GM12878 (cell line): ENCODE results near the gene CDH1. TPM values are rescaled to one million over a fixed set of nuclear protein-coding genes. Genes with fewer than 3 reads are reported as not detected.

ENCODE experiments used
- ATAC-seq: fragments of 200-7000 bp; cut with Tn5 transposase; 3 replicates; pipeline ENCODE4 v1.9.1; 2020; ENCODE audit warnings: mild to moderate bottlenecking, moderate library complexity
- BruUV-seq: library from RNA; stranded (reverse); fragments of 400-500 nt; replicated peaks from 2 replicates; lab custom pipeline; 2021; lab: Mats Ljungman, UMichigan
- CTCF ChIA-PET: fragments of 300-600 bp; sonication (Branson Sonifier 250); formaldehyde crosslinking; extraction: SDS; loops from one replicate; lab custom pipeline; 2021; ENCODE audit warnings: inconsistent platforms; lab: Yijun Ruan, JAX
- POLR2A ChIA-PET: fragments of 350-600 bp; formaldehyde crosslinking; extraction: SDS; loops from one replicate; lab custom pipeline; 2021; ENCODE audit warnings: inconsistent platforms; lab: Charles Lee
- RAD21 ChIA-PET: fragments of 300-600 bp; sonication (Branson Sonifier 250); formaldehyde crosslinking; loops from one replicate; lab custom pipeline; 2023; ENCODE audit warnings: antibody characterized with exemption; ENCODE audit not compliant: unreplicated experiment; lab: Charles Lee
- SMC1A ChIA-PET: fragments of 300-600 bp; sonication (Branson Sonifier 250); formaldehyde crosslinking; loops from one replicate; lab custom pipeline; 2023; ENCODE audit not compliant: unreplicated experiment, uncharacterized antibody; lab: Charles Lee
- DNase-seq: peaks from one replicate; pipeline ENCODE4 v3.0.0-alpha.2; 2011; ENCODE audit warnings: low read depth, low spot score
- FAIRE-seq: peaks from 3 replicates; lab custom pipeline; 2011; peaks lifted over from hg19 to GRCh38; lab: Jason Lieb, UNC
- H2AFZ ChIP-seq: 2 replicates; pipeline ENCODE4 v1.6.0; 2011; ENCODE audit warnings: low read depth, low read length, control low read depth; ENCODE audit not compliant: control insufficient read depth
- H3K27ac ChIP-seq: 2 replicates; pipeline ENCODE4 v1.5.1; 2011; ENCODE audit warnings: control low read depth; ENCODE audit not compliant: control insufficient read depth, insufficient read depth
- H3K27me3 ChIP-seq, 2 experiments: replicated peaks in 1 of 2; 2 replicates each; pipeline versions ENCODE4 v1.6.0 to v1.6.1; 2011; ENCODE audit warnings: low read length in 1 of 2; ENCODE audit not compliant: control insufficient read depth in 2 of 2, insufficient read depth in 2 of 2
- H3K36me3 ChIP-seq, 2 experiments: 2 replicates each; pipeline ENCODE4 v1.5.1; 2011; ENCODE audit warnings: low read length in 1 of 2; ENCODE audit not compliant: control insufficient read depth in 2 of 2, insufficient read depth in 2 of 2
- H3K4me1 ChIP-seq: 2 replicates; pipeline ENCODE4 v1.6.1; 2011; ENCODE audit warnings: mild to moderate bottlenecking, low read length, moderate library complexity, mixed read lengths; ENCODE audit not compliant: control insufficient read depth, insufficient read depth
- H3K4me2 ChIP-seq: 2 replicates; pipeline ENCODE4 v1.6.0; 2011; ENCODE audit warnings: control low read depth; ENCODE audit not compliant: control insufficient read depth, insufficient read depth
- H3K4me3 ChIP-seq: fragments of 200-600 bp; sonication (generic); 2 replicates; pipeline ENCODE4 v1.5.1; 2016
- H3K79me2 ChIP-seq: 2 replicates; pipeline ENCODE4 v1.6.0; 2011; ENCODE audit warnings: low read length; ENCODE audit not compliant: control insufficient read depth, insufficient read depth
- H3K9ac ChIP-seq: 2 replicates; pipeline ENCODE4 v1.8.0; 2011; ENCODE audit warnings: low read length, control low read depth, mixed read lengths; ENCODE audit not compliant: control insufficient read depth, insufficient read depth
- H3K9me3 ChIP-seq: replicated peaks from 3 replicates; pipeline ENCODE4 v1.5.1; 2011; ENCODE audit warnings: mild to moderate bottlenecking, low read length; ENCODE audit not compliant: control insufficient read depth, insufficient read depth
- H4K20me1 ChIP-seq: 2 replicates; pipeline ENCODE4 v1.6.0; 2011; ENCODE audit not compliant: control insufficient read depth, insufficient read depth
- BMI1 ChIP-seq: fragments of 450-650 bp; IDR thresholded peaks from 2 replicates; pipeline ENCODE4 v1.6.1; 2016; ENCODE audit warnings: mild to moderate bottlenecking, moderate library complexity, borderline replicate concordance
- CBX3 ChIP-seq: fragments of 200-600 bp; sonication (generic); IDR thresholded peaks from 2 replicates; pipeline ENCODE4 v1.6.1; 2016; ENCODE audit warnings: low read depth, borderline replicate concordance
- CREB1 ChIP-seq: IDR thresholded peaks from 2 replicates; pipeline ENCODE4 v1.6.1; 2012; ENCODE audit warnings: low read depth, mild to moderate bottlenecking, inconsistent platforms
- HCFC1 ChIP-seq: fragments of 150-350 bp; IDR thresholded peaks from 2 replicates; pipeline ENCODE4 v1.6.1; 2014; ENCODE audit warnings: low read length
- WGBS: methylation state at CpG from one replicate; pipeline ENCODE4 v1.1.6; 2016; ENCODE audit warnings: low lambda C conversion rate; ENCODE audit not compliant: insufficient replicate concordance, insufficient coverage; ENCODE audit errors: missing lambda C conversion rate; 5-methylcytosine and 5-hydroxymethylcytosine counted together
- in situ Hi-C: fragments of 300-500 bp; cut with MboI; formaldehyde crosslinking; loops from 9 replicates; pipeline ENCODE4 v1.14.3; 2018; ENCODE audit warnings: mixed read lengths
- intact Hi-C: fragments of 100-400 bp; cut with micrococcal nuclease; formaldehyde crosslinking; loops from one replicate; pipeline ENCODE4 v1.14.2; 2022; ENCODE audit not compliant: unreplicated experiment
- polyA plus RNA-seq, 11 experiments: library from polyadenylated mRNA; depleted of rRNA in 4 of 11; unstranded in 6 of 11; stranded (reverse) in 5 of 11; fragments of >200 nt; fragmentation: Nextera tagmentation in 4 of 11; fragmentation: Illumina TruSeq in 1 of 11; extraction: Ambion mirVana in 4 of 11; extraction: Trizol in 1 of 11; gene quantifications; 1 replicate in 1 of 11; 2 replicates in 10 of 11; pipeline versions ENCODE4 v1.2.1 to v1.2.3, GENCODE V29; 2011 to 2016; ENCODE audit warnings: inconsistent platforms in 2 of 11, missing spikeins in 2 of 11, low read depth in 1 of 11
- total RNA-seq, 4 experiments: library from RNA; depleted of rRNA in 3 of 4; stranded (reverse); fragments of >200 nt in 3 of 4; fragmentation: Illumina TruSeq in 1 of 4; extraction: Trizol in 1 of 4; gene quantifications; 2 replicates each; pipeline versions ENCODE4 v1.2.1 to v1.2.3, GENCODE V29; 2013 to 2021
- TF ChIP-seq, protein P1 (sequence below): fragments of 450-650 bp; formaldehyde crosslinking; IDR thresholded peaks from 2 replicates; pipeline ENCODE4 v1.5.0; 2022; ENCODE audit warnings: mild to moderate bottlenecking, missing genetic modification characterization
- TF ChIP-seq, protein P2 (sequence below): fragments of 450-650 bp; IDR thresholded peaks from 2 replicates; pipeline ENCODE4 v1.6.1; 2017; ENCODE audit warnings: mild to moderate bottlenecking, moderate library complexity
- TF ChIP-seq, protein P3 (sequence below): IDR thresholded peaks from 2 replicates; pipeline ENCODE4 v1.6.1; 2011; ENCODE audit warnings: borderline replicate concordance, low read depth, mild to moderate bottlenecking, moderate library complexity, low read length; ENCODE audit not compliant: insufficient read depth, poor library complexity, severe bottlenecking
- TF ChIP-seq, protein P4 (sequence below): IDR thresholded peaks from 2 replicates; pipeline ENCODE4 v1.6.1; 2011; ENCODE audit warnings: borderline replicate concordance, low read depth, mild to moderate bottlenecking, moderate library complexity, mixed read lengths, low read length; ENCODE audit not compliant: insufficient read depth; ENCODE audit errors: extremely low read length

CDH1 gene
- total and polyA plus RNA-seq, 10 of the 15 experiments (the other 5 are each of a cell fraction or from before 2014, with no cell fraction given) = 2.2 to 30.6 (median 17.7) TPM

- RAD21 ChIA-PET = interaction anchor here (1.8 to 2.0 kb wide), 2 partner anchors 12 to 23 kb away, joined by 4 to 6 read pairs; no protein-coding TSS in a partner anchor
- 87% methylated on average over 4 of the region's 4 CpGs for WGBS
- no peak for DNase-seq
Measured at GRCh38 chr16:68779891-68780290, 42.8 kb downstream of the CDH1 start.

More at GRCh38 chr16:68779891-68780290, 42.8 kb downstream of the CDH1 start:
- SMC1A ChIA-PET = interaction anchor here (0.7 to 2.2 kb wide), 2 partner anchors 12 to 27 kb away, joined by 3 to 8 read pairs; no protein-coding TSS in a partner anchor
- POLR2A ChIA-PET = no interaction called here
- H3K27ac ChIP-seq = no peak overlapping the region
- intact Hi-C loops (no loop called here), in situ Hi-C loops (no loop called here)
- TF ChIP-seq, protein P1, sequence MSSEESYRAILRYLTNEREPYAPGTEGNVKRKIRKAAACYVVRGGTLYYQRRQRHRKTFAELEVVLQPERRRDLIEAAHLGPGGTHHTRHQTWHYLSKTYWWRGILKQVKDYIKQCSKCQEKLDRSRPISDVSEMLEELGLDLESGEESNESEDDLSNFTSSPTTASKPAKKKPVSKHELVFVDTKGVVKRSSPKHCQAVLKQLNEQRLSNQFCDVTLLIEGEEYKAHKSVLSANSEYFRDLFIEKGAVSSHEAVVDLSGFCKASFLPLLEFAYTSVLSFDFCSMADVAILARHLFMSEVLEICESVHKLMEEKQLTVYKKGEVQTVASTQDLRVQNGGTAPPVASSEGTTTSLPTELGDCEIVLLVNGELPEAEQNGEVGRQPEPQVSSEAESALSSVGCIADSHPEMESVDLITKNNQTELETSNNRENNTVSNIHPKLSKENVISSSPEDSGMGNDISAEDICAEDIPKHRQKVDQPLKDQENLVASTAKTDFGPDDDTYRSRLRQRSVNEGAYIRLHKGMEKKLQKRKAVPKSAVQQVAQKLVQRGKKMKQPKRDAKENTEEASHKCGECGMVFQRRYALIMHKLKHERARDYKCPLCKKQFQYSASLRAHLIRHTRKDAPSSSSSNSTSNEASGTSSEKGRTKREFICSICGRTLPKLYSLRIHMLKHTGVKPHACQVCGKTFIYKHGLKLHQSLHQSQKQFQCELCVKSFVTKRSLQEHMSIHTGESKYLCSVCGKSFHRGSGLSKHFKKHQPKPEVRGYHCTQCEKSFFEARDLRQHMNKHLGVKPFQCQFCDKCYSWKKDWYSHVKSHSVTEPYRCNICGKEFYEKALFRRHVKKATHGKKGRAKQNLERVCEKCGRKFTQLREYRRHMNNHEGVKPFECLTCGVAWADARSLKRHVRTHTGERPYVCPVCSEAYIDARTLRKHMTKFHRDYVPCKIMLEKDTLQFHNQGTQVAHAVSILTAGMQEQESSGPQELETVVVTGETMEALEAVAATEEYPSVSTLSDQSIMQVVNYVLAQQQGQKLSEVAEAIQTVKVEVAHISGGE = no peak
- TF ChIP-seq HCFC1 = no peak
- TF ChIP-seq, protein P2, sequence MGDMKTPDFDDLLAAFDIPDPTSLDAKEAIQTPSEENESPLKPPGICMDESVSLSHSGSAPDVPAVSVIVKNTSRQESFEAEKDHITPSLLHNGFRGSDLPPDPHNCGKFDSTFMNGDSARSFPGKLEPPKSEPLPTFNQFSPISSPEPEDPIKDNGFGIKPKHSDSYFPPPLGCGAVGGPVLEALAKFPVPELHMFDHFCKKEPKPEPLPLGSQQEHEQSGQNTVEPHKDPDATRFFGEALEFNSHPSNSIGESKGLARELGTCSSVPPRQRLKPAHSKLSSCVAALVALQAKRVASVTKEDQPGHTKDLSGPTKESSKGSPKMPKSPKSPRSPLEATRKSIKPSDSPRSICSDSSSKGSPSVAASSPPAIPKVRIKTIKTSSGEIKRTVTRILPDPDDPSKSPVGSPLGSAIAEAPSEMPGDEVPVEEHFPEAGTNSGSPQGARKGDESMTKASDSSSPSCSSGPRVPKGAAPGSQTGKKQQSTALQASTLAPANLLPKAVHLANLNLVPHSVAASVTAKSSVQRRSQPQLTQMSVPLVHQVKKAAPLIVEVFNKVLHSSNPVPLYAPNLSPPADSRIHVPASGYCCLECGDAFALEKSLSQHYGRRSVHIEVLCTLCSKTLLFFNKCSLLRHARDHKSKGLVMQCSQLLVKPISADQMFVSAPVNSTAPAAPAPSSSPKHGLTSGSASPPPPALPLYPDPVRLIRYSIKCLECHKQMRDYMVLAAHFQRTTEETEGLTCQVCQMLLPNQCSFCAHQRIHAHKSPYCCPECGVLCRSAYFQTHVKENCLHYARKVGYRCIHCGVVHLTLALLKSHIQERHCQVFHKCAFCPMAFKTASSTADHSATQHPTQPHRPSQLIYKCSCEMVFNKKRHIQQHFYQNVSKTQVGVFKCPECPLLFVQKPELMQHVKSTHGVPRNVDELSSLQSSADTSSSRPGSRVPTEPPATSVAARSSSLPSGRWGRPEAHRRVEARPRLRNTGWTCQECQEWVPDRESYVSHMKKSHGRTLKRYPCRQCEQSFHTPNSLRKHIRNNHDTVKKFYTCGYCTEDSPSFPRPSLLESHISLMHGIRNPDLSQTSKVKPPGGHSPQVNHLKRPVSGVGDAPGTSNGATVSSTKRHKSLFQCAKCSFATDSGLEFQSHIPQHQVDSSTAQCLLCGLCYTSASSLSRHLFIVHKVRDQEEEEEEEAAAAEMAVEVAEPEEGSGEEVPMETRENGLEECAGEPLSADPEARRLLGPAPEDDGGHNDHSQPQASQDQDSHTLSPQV = no peak
- TF ChIP-seq, protein P3, sequence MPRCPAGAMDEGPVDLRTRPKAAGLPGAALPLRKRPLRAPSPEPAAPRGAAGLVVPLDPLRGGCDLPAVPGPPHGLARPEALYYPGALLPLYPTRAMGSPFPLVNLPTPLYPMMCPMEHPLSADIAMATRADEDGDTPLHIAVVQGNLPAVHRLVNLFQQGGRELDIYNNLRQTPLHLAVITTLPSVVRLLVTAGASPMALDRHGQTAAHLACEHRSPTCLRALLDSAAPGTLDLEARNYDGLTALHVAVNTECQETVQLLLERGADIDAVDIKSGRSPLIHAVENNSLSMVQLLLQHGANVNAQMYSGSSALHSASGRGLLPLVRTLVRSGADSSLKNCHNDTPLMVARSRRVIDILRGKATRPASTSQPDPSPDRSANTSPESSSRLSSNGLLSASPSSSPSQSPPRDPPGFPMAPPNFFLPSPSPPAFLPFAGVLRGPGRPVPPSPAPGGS = no peak
- no peak for TF ChIP-seq BMI1
- TF ChIP-seq, protein P4, sequence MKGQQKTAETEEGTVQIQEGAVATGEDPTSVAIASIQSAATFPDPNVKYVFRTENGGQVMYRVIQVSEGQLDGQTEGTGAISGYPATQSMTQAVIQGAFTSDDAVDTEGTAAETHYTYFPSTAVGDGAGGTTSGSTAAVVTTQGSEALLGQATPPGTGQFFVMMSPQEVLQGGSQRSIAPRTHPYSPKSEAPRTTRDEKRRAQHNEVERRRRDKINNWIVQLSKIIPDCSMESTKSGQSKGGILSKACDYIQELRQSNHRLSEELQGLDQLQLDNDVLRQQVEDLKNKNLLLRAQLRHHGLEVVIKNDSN = no peak
- TF ChIP-seq CBX3 = no peak
- no peak for TF ChIP-seq CREB1
- CTCF ChIA-PET = interaction anchor here (0.9 kb wide), 1 partner anchor 23 kb away, joined by 3 read pairs; no protein-coding TSS in a partner anchor
- no peak overlapping the region for H3K9ac ChIP-seq
- no peak overlapping the region for H2AFZ ChIP-seq
- no peaks in the 10 kb centered on the region for H4K20me1 ChIP-seq
- H3K4me1 ChIP-seq = peaks cover 51% of the 10 kb centered on the region
- H3K4me2 ChIP-seq = no peak overlapping the region
- no peak overlapping the region for H3K4me3 ChIP-seq
- H3K79me2 ChIP-seq = no peaks in the 10 kb centered on the region
- no peaks in the 10 kb centered on the region; the same call in 2 of the 3 replicates for H3K9me3 ChIP-seq
- no TSS peak for BruUV-seq
- ATAC-seq (no peak), FAIRE-seq (no peak)
- H3K36me3 ChIP-seq = no peaks in the 10 kb centered on the region
- no peaks in the 10 kb centered on the region for H3K27me3 ChIP-seq
